Trophoblast cell (in vitro differentiated cells and primary cell): Measurements from ENCODE around the gene PTPRU.

Experiments used
- DNase-seq, 2 donors: peaks; one replicate each; pipeline ENCODE4 v3.0.0-alpha.2; 2016
- H2AFZ ChIP-seq: 2 replicates; pipeline ENCODE4 v1.6.1; 2013; ENCODE audit warnings: low read length, moderate library complexity, mild to moderate bottlenecking; ENCODE audit not compliant: insufficient read depth, poor library complexity
- H2AK5ac ChIP-seq: 2 replicates; pipeline ENCODE4 v1.6.1; 2013; ENCODE audit warnings: mild to moderate bottlenecking, low read length
- H2BK120ac ChIP-seq: 2 replicates; pipeline ENCODE4 v1.6.1; 2013; ENCODE audit warnings: low read length, mild to moderate bottlenecking, moderate library complexity; ENCODE audit not compliant: insufficient read depth, poor library complexity
- H2BK12ac ChIP-seq: 2 replicates; pipeline ENCODE4 v1.6.1; 2013; ENCODE audit warnings: mild to moderate bottlenecking, low read length, moderate library complexity
- H2BK5ac ChIP-seq: 2 replicates; pipeline ENCODE4 v1.6.1; 2013; ENCODE audit warnings: low read length, low read depth, moderate library complexity, mild to moderate bottlenecking; ENCODE audit not compliant: poor library complexity
- H3K14ac ChIP-seq: 2 replicates; pipeline ENCODE4 v1.6.1; 2013; ENCODE audit warnings: mild to moderate bottlenecking, low read length
- H3K18ac ChIP-seq: 2 replicates; pipeline ENCODE4 v1.6.1; 2013; ENCODE audit warnings: mild to moderate bottlenecking, low read length
- H3K23ac ChIP-seq: 2 replicates; pipeline ENCODE4 v1.6.1; 2013; ENCODE audit warnings: low read length
- H3K27ac ChIP-seq: 2 replicates; pipeline ENCODE4 v1.5.1; 2013; ENCODE audit warnings: low read depth, mild to moderate bottlenecking, inconsistent platforms, low read length, moderate library complexity
- H3K27me3 ChIP-seq: 2 replicates; pipeline ENCODE4 v1.6.1; 2013; ENCODE audit warnings: inconsistent platforms, mild to moderate bottlenecking, low read length, moderate library complexity; ENCODE audit not compliant: insufficient read depth
- H3K36me3 ChIP-seq, 2 experiments: 1 replicate in 1 of 2; 2 replicates in 1 of 2; pipeline ENCODE4 v1.6.1; 2013; ENCODE audit warnings: low read length in 2 of 2, mild to moderate bottlenecking in 2 of 2, moderate library complexity in 1 of 2; ENCODE audit not compliant: insufficient read depth in 2 of 2, control insufficient read depth in 1 of 2
- H3K4ac ChIP-seq: 2 replicates; pipeline ENCODE4 v1.6.1; 2013; ENCODE audit warnings: low read depth, mild to moderate bottlenecking, low read length, moderate library complexity
- H3K4me1 ChIP-seq, 2 experiments: 1 replicate in 1 of 2; 2 replicates in 1 of 2; pipeline ENCODE4 v1.6.1; 2013; ENCODE audit warnings: low read length in 2 of 2, mild to moderate bottlenecking in 2 of 2, moderate library complexity in 1 of 2; ENCODE audit not compliant: insufficient read depth in 2 of 2, control insufficient read depth in 1 of 2
- H3K4me2 ChIP-seq: 2 replicates; pipeline ENCODE4 v1.6.1; 2013; ENCODE audit warnings: inconsistent platforms, mild to moderate bottlenecking, low read length, moderate library complexity
- H3K4me3 ChIP-seq: 2 replicates; pipeline ENCODE4 v1.5.1; 2013; ENCODE audit warnings: mild to moderate bottlenecking, low read depth, low read length, inconsistent platforms
- H3K79me1 ChIP-seq: one replicate; pipeline ENCODE4 v1.6.1; 2013; ENCODE audit warnings: low read length
- H3K79me2 ChIP-seq: 2 replicates; pipeline ENCODE4 v1.6.1; 2013; ENCODE audit warnings: low read length, mild to moderate bottlenecking; ENCODE audit not compliant: control insufficient read depth, insufficient read depth, poor library complexity
- H3K9ac ChIP-seq: 2 replicates; pipeline ENCODE4 v1.6.1; 2013; ENCODE audit warnings: mild to moderate bottlenecking, low read length
- H3K9me3 ChIP-seq: 2 replicates; pipeline ENCODE4 v1.6.1; 2013; ENCODE audit warnings: low read depth, mild to moderate bottlenecking, control low read depth, inconsistent platforms, low read length; ENCODE audit not compliant: insufficient read depth
- H4K12ac ChIP-seq: 2 replicates; pipeline ENCODE4 v1.6.1; 2013; ENCODE audit warnings: low read depth, mild to moderate bottlenecking, low read length, moderate library complexity
- H4K8ac ChIP-seq: 2 replicates; pipeline ENCODE4 v1.6.1; 2013; ENCODE audit warnings: low read depth, mild to moderate bottlenecking, low read length, moderate library complexity
- H4K91ac ChIP-seq: one replicate; pipeline ENCODE4 v1.6.1; 2013; ENCODE audit warnings: low read depth, mild to moderate bottlenecking, low read length, moderate library complexity
- WGBS: extraction: QIAGEN DNeasy Blood & Tissue Kit; methylation state at CpG from one replicate; pipeline ENCODE4 v1.1.7; 2013; ENCODE audit warnings: missing lambda C conversion rate; ENCODE audit not compliant: insufficient read length, insufficient coverage; ENCODE audit errors: extremely low coverage; 5-methylcytosine and 5-hydroxymethylcytosine counted together

PTPRU gene

DNA sequence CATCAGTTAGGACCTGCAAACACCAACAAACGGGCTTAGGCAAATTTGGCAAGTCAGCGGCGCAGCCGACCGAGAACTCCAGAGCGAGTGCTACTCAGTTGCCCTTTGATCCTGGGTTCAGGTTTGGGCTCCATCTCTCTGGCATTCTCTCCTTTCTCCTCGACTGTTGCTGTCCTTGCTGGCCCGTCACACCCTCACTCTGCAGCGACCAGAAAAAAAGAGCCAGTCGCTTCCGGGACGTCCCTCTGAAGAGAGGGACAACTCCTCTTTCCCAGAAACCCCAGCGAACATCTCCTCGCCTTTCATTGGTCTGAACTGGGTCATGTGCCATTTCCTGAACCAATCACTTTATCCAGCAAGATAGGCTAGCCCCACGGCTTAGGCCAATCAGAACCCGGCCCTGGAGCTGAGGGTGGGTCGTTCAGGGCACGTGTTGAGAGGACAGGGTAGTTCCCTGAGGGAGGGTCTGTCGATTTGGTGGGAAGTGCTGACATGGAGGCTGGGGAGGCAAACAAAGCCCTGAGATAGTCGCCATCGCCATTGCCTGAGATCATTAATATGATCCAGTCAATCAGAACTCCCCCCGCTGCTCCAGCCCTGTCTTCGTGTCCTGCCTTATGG, 113.7 kb downstream of the PTPRU start:
- Histone ChIP-seq H3K23ac (no peak overlapping the region), H3K4ac (no peak overlapping the region), H2BK120ac (no peak overlapping the region), H2BK5ac (no peak overlapping the region), H3K4me3 (no peak overlapping the region), H3K14ac (no peak overlapping the region), H3K9me3 (peaks cover 4% of the 10 kb centered on the region), H4K91ac (no peak overlapping the region), H4K8ac (no peak overlapping the region), H3K36me3 (no peaks in the 10 kb centered on the region), H2BK12ac (no peak overlapping the region), H3K27ac (no peak overlapping the region), H3K18ac (no peak overlapping the region), H4K12ac (no peak overlapping the region), H3K9ac (no peak overlapping the region), H3K79me2 (no peaks in the 10 kb centered on the region), H3K4me2 (no peak overlapping the region), H3K4me1 (no peaks in the 10 kb centered on the region), H3K27me3 (no peaks in the 10 kb centered on the region), H3K79me1 (no peaks in the 10 kb centered on the region), H2AFZ (no peak overlapping the region), H2AK5ac (no peak overlapping the region)
- no peak for DNase-seq
- no CpG with 5 or more reads among the region's 23 CpGs for WGBS

DNA sequence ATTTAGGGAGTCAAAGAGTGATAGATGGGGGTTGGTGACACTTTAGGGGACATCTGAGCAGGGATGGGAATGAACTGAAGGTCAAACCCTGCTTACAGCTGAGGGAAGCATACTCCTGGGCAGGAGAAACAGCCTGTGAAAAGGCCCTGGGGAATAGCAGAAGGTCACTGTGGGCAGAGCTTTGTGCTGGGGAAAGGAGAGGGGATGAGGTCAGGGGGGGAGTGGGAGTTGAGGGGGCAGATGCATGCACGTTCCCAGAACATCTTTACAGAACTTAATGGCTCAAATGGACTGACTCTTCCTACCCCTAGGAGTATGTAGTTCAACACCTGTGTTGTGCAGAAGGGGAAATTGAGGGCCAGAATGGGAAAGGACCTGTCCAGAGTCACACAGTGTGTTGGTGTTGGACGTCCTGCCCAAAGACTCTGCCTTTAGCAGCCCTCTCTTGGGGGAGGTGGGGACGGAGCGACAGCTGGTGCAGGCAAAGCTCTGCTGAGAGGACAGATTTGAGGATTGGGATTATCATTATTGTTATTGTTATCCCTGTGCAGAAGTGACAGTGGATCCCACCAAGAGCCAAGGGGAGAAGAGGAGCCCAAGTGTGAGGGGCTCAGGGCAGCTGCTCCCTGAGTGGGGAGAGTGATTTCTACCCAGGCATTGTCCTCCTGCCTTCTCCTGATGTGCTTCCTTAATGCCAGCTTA, 116.5 kb downstream of the PTPRU start:
- peaks cover 2% of the 10 kb centered on the region for H3K9me3 ChIP-seq
- H3K23ac ChIP-seq = no peak overlapping the region
- H4K8ac ChIP-seq = no peak overlapping the region
- H3K4me1 ChIP-seq = no peaks in the 10 kb centered on the region
- H3K79me2 ChIP-seq = no peaks in the 10 kb centered on the region
- DNase-seq = no peak
- no CpG with 5 or more reads among the region's 4 CpGs for WGBS
- no peak overlapping the region for H3K27ac ChIP-seq
- H3K4me3 ChIP-seq = no peak overlapping the region
- no peak overlapping the region for H3K18ac ChIP-seq
- no peaks in the 10 kb centered on the region for H3K79me1 ChIP-seq
- no peak overlapping the region for H2BK12ac ChIP-seq
- no peak overlapping the region for H2BK5ac ChIP-seq
- no peak overlapping the region for H2AFZ ChIP-seq
- no peaks in the 10 kb centered on the region for H3K36me3 ChIP-seq
- H2AK5ac ChIP-seq = no peak overlapping the region
- no peak overlapping the region for H3K4me2 ChIP-seq
- H4K91ac ChIP-seq = no peak overlapping the region
- no peak overlapping the region for H3K9ac ChIP-seq
- no peak overlapping the region for H3K14ac ChIP-seq
- H3K27me3 ChIP-seq = no peaks in the 10 kb centered on the region
- no peak overlapping the region for H2BK120ac ChIP-seq
- H4K12ac ChIP-seq = no peak overlapping the region
- no peak overlapping the region for H3K4ac ChIP-seq

DNA sequence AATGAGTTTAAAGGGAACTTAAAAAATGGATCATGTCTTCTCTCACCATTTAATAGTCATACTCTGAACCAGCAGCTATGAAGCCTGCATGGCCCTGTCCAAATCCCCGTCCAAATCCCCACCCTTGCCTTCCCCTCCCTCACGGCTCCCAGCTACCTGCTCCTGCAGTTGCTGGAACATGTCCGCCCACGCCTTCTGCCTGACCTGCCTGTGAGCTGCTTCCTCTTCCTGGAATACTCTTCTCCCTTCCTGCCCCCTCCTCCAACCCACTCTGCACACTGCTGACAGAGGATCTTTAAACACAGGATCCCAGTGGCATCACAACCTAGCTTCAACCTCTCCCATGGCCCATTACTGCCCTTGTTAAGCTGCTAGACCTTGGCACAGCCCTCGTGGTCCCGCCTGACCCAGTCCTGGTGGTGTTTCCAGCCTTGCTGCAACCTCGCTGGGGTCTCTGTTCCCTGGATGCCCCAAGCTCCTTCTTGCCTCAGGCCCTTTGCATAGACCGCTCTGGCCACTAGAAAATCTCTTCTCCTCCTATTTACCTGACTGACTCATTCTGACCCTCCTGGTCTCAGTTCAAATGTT, 118.3 kb downstream of the PTPRU start:
- Histone ChIP-seq H3K79me1 (no peaks in the 10 kb centered on the region), H3K9me3 (peaks cover 2% of the 10 kb centered on the region), H3K79me2 (no peaks in the 10 kb centered on the region), H4K12ac (no peak overlapping the region), H3K23ac (no peak overlapping the region), H2BK5ac (no peak overlapping the region), H3K27ac (no peak overlapping the region), H2AFZ (no peak overlapping the region), H3K4me1 (no peaks in the 10 kb centered on the region), H3K14ac (no peak overlapping the region), H3K4ac (no peak overlapping the region), H3K18ac (no peak overlapping the region), H3K4me2 (no peak overlapping the region), H3K4me3 (no peak overlapping the region), H2BK12ac (no peak overlapping the region), H4K8ac (no peak overlapping the region), H2BK120ac (no peak overlapping the region), H3K27me3 (no peaks in the 10 kb centered on the region), H2AK5ac (no peak overlapping the region), H3K36me3 (no peaks in the 10 kb centered on the region), H3K9ac (no peak overlapping the region), H4K91ac (no peak overlapping the region)
- WGBS = no CpG with 5 or more reads among the region's 8 CpGs
- DNase-seq = no peak

DNA sequence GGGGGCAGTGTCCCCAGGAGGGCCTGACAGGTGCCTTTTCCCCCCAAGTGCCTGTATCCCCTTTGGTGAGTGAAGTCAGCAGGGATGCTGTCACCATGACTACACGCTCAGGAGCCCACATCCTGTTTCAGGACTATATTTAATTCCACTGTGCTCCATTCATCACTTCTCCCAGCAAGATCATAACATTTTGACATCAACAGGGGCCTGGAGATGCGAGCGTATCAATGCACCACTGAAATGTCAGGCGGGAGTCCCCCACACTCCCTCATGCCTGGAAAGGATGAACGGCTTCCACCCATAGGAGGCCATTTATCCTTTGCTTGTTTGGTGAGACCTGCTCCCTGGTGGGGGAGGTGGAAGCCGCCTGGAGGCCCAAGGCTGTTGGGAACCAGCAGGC, 119.1 kb downstream of the PTPRU start:
- no peak overlapping the region for H2BK120ac ChIP-seq
- no peak overlapping the region for H2AK5ac ChIP-seq
- no peaks in the 10 kb centered on the region for H3K36me3 ChIP-seq
- no CpG with 5 or more reads among the region's 6 CpGs for WGBS
- no peak overlapping the region for H4K12ac ChIP-seq
- DNase-seq = no peak
- H2BK12ac ChIP-seq = no peak overlapping the region
- no peak overlapping the region for H3K27ac ChIP-seq
- H4K8ac ChIP-seq = no peak overlapping the region
- no peaks in the 10 kb centered on the region for H3K27me3 ChIP-seq
- no peaks in the 10 kb centered on the region for H3K4me1 ChIP-seq
- H3K4me3 ChIP-seq = peak overlapping the region; percentile 46
- H3K9me3 ChIP-seq = peaks cover 2% of the 10 kb centered on the region
- no peak overlapping the region for H3K14ac ChIP-seq
- H2AFZ ChIP-seq = no peak overlapping the region
- no peak overlapping the region for H3K18ac ChIP-seq
- no peak overlapping the region for H3K4me2 ChIP-seq
- H3K23ac ChIP-seq = no peak overlapping the region
- H2BK5ac ChIP-seq = no peak overlapping the region
- H3K4ac ChIP-seq = no peak overlapping the region
- no peak overlapping the region for H4K91ac ChIP-seq
- no peaks in the 10 kb centered on the region for H3K79me2 ChIP-seq
- H3K9ac ChIP-seq = no peak overlapping the region
- H3K79me1 ChIP-seq = no peaks in the 10 kb centered on the region
